ENCODE data around the gene NDUFV2.

Gene NDUFV2

DNA sequence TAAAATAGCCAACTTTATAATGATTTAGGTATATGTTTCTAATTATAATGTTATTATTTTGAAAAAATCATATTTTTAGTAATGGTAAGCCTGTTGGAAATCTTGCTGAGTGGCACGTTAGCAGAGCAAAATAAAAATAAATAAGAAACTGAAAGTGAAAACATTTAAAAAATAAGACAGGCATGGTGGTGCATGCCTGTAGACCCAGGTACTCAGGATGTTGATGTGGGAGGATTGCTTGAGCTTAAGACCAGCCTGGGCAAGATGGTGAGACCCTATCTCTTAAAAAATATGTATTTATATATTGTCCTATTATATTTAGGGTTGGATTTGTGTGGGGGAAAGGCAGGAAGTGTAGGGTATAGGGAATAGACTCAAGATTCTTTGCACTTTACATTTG is 18.3 kb downstream of the NDUFV2 start:
- DNase-seq = no peak

DNA sequence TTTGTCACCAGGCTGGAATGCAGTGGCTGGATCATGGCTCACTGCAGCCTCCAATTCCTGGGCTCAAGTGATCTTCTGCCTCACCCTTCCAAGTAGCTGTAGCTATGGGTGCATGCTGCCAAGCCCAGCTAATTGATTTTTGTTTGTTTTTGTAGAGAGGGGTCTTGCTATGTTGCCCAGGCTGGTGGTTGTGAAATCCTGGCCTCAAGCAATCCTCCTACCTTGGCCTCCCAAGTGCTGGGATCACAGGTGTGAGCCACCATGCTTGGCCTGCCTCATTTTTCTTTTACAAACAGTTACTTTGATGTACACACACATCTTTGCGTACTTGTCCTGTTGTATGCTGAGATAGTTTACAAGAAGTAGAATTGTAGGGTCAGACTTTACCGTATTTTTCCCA is 21.0 kb downstream of the NDUFV2 start:
- DNase-seq = no peak

DNA sequence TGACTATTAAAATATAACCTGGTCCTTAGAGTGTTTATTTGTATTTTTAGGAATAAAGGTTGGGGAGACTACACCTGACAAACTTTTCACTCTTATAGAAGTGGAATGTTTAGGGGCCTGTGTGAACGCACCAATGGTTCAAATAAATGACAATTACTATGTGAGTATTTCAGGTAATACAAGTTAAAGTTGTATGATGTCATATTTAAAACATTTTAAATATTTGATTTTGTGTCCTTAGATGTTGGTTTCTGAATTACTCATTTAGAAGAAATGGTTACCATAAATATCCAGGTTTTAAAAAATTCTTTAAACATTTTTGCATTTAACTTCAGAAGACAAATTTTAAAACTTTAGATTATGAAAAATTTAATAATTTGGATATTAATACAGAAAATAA is 22.3 kb downstream of the NDUFV2 start:
- no peak for DNase-seq

DNA sequence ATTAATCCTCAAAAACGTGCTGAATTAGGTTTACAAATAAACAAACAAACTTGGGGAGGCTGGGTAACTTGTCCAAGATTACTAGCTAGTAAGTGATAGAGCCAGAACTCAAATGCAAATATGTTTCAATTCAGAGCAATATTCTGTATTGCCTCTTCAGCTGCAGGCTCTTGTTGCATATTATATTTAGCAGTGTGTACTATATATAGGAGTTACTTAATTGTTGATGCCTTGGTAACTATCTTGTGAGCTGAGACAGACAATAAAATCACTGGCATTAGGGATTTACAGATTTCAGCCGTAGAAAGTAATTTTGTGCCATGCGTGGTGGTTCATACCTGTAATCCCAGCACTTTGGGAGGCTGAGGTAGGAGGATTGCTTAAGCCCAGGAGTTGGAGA is 23.8 kb downstream of the NDUFV2 start:
- no peak for DNase-seq

DNA sequence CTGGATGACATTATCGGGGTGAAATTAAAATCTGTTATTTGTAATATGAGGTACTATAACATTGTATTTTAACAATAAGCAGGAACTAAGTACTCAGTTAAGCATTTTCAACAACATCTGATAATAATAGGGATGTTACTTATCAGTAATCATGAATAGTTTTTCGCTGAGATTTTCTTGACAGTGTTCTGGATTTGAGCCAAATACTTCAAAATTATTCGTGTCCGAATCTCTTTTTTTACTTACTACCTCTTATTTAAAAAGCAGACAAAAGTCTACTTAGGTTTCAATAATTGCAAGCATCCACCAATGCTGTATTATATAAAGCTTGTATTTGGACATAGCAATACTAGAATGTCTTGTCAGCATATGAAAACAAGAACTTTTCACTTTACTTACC is 27.7 kb downstream of the NDUFV2 start:
- DNase-seq = no peak

DNA sequence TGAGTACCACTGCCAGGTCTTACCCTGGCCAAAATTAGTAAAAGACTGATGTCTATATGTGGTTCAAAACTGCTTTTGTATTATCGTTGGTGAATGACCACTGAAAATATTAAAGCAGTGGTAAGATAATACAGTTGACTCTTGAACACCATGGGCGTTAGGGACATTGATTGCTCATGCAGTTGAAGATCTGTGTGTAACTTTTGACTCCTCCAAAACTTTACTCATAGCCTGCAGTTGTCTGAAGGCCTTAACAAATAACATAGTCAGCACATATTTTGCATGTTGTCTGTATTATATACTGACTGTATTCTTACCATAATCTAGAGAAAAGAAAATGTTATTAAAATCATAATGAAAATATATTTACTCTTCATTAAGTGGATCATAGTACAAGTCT is 28.3 kb downstream of the NDUFV2 start:
- DNase-seq = no peak

DNA sequence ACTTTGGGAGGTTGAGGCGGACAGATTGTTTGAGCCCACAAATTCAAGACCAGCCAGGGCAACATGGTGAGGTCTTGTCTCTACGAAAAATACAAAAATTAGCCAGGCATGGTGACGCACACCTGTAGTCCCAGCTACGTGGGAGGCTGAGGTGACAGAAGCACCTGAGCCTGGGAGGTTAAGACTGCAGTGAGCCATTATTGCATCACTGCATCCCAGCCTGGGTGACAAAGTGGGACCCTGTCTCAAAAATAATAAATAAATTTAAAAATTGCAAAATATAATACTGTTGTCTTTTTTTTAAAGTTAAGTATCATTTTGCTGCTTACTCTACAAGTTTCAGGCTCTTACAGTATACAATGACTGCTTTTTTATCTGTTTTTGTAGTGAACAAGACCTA is 30.1 kb downstream of the NDUFV2 start:
- DNase-seq = no peak

DNA sequence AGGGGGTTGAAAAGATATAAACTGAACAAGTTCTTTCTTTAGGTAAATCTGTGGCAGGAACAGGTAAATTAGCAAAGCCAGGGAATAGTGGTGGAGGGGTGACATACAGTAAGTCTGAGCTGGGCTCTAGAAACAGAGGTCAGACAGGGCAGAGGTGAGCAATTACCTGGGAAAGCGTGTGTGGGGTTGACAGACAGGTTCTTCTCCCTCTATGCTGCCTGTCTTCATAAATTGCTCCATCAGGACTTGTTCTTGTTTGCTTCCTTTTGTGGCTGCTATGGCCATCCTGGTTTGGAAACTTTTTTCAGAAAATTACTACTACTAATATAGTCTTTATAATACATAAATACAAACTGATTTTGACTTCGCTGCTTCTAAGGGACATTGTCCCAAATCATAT is 30.7 kb downstream of the NDUFV2 start:
- no peak for DNase-seq

DNA sequence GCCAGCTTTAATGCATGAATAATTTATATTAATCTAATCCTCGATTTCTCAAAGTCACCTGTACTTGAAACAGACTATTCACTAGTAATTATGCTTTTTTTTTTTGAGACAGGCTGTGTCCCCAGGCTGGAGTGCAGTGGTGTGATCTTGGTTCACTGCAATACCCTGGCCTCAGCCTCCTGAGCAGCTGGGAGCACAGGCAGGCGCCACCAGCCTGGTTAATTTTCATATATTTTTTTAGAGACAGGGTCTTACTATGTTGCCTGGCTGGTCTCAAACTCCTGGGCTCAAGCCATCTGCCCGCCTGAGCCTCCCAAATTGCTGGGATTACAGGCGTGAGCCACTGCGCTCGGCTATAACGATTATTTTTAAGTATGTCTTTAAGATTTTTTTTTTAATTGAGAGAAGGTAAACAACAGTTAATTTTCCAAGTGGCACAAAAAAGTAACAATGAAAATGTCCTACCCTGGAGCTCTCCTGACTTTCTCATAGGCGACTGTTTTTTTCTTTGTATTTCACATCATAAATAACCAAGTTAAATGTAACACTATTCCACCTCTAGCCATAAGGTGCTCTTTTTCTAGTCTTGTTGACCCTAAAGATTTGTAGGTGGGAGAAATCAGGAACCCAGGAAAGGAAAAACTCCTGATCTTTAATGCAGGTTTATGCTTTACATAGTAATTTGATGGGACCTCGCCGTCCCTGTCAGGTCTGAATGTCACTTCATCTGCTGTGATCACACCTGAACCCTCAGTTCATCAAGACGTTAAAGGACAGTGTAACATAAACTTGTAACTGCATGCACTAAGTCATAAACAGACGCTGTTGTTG is 32.8 kb downstream of the NDUFV2 start:
- no peak for DNase-seq

DNA sequence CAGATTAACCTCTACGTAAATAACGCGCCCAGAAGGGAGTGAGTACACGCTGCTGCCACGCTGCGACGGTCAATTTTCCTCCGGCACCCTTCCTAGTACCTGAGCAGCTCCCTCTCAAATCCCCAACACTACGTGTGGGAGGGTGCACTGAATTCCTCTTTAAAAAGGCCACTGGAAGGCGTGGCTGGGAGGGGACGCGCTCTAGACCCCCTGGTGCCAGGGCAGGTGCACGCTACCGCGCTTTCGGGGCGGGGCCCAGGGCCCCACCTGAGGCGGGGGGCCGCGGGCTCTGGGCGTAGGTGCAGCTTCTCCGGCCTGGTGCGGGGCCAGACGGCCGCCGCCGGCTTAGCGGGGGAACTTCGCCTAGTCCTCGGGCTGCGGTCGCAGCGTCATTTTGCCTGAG is 33.4 kb downstream of the NDUFV2 start:
- DNase-seq = no peak

DNA sequence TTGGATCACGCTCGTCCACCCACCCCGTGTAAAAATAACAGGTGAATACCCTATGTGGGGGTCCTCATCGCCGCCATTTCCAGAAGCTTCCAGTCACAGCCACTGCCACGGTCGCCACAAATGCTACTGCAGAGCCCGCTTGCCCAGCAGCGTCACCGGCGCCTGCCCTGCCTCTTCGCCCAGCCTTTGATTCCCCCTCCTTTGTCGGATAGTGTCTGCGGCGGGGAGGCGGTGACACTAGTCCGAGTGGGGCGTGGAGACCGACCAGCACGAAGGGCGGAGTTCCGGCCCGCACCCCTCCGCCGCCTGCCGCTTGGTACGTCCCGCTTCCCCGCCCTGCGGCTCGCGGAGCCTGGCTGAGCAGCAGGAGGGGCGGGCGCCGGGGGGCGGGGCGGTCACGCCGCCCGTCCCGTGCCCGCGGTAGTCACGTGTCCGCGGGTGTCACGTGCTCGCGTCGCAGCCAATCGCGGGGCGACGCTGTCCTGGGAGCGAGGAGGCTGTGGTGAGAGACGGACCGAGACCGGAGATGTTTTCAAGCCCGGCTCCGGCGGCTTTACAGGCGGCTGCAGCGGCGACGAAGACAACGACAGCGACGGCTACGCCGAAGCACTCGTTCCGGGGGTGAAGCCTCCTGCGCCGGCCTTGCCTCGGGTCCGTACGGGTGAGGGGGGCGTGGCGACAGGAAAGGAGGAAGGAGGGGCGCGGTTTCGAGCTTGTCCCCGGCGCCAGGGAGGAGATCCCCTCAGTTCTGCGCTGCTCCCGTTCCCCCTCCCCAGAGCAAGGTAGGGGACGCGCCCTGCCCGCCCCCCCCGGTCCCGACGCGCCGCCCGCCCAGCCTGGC is 34.0 kb downstream of the NDUFV2 start, which contains the start of gene ANKRD12:
ANKRD12 (plus strand) TSS at position 467 of the 841 bp plus-strand sequence. CDS start 45,652 bp downstream, outside the sequence.
- DNase-seq = peak; percentile 99

DNA sequence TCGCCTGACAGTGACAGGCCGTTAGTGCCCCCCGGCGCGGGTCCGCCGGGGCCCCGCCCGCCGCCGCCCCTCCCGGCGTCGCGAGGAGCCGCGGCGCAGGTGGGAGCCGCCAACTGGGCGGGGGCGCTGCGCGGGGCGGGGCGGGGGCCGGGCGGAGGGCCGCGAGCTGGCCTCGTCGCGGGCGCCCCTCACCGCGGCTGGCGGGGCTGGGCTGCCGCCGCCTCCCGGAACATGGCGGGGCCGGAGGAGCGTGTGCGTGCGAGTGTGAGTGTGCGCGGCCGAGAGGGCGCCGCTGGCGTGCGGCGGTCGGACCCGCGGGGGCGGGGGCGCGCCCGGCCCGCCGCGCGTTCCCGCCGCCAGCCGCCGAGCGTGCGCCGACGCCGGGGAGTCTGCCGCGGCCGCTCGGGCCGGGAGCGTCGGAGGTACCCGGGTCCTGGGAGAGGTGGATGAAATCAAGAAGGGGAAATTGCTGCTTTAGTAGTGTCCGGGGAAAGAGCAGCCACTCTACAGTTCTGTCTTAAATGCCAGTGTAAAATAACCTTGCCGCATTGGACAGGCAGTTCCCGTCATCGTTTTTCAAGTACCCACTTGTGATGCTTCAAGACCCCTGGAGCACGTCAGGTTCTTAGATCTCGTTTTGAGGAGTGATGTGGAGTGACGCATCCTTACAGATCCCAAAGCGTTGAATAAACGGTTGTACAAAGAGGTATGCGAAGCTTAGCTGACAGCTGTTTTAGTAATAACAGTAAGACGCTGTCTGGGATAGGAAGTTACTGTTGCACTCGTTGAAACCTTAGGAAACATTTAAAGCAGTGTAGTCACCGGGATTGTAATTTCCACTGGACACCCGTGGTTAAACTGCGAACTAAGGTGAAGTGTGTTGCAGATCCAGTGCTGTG is 34.9 kb downstream of the NDUFV2 start:
- peak; percentile 80 for DNase-seq

DNA sequence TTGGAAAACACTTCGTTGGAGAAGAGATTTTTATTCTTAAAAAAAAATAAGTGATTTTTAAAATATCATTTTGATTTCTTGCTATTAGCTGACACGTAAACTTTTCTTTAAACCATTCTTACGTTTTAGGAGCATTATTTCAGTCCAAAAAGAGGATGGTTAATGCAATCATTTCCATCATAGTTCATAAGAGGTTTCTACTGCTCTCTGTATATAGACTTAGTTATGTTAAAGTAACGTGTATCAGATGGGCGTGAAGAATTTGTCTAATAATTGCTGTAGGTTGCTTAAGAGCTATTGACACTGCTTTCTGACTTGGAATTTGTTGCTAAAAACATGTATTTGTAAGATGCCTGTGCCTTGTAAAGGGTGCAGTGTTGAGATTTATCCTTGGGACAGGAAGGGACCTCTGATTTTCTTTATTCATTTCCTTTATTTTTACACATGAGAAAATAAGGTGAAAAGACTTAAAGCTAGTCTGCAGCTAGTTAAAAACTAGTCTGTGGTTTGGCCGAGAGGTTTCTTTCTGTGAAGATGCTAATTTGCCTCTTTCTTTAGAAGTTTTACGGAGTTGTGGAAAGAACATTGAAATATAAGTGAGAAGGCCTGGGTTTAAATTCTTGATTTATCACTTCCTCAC is 37.0 kb downstream of the NDUFV2 start:
- DNase-seq = no peak

DNA sequence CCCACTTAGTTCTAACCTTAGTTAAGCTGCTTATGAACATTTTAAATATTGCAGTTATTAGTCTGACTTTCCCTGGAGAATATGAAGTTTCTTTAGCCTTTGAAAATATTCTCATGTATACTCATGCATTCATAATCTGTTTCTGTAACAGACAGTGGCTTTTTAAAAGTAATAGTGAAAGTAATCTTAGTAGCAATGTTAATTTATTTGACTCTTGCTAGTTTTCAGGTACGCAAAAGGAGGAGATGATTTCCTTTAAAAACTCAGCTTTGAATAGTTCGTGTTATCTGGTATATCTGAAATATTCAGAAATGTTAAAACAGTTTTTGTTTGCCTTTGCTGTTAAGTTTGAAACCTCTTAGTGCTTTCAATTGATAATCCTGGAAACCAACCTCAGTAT is 37.9 kb downstream of the NDUFV2 start:
- no peak for DNase-seq

DNA sequence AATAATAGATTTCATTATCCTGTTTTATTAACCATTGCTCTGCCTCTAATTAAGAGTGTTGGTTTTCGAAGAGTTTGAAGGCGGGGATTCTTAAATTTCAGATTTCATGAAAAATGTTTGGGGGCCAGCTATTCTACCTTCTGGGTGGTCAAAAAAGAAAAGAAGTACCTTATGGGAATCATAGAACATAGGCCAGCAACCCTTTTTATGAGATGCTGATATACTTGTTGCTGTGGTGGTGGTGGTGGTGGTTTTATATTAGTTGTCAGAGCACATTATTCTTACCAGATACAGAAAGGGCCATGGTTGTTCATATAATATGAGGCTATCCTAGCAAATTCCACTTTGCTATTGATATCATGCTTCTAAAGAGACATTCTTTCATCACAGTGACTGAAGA is 38.5 kb downstream of the NDUFV2 start:
- no peak for DNase-seq

DNA sequence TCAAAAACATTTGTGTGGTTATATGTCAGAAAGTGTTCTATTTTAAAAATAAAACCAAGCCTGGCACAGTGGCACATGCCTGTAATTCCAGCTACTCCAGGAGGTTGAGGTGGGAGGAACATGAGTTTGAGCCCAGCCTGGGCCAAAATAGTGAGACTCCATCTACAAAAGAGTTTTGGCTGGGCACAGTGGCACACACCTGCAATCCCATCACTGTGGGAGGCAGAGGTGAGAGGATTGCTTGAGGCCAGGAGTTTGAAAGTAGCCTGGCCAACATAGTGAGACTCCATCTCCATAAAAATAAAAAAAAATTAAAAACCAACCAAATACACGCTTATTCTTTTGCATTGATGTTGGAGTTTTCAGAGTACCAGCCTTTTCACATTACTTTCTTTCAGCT is 43.7 kb downstream of the NDUFV2 start:
- DNase-seq = no peak

DNA sequence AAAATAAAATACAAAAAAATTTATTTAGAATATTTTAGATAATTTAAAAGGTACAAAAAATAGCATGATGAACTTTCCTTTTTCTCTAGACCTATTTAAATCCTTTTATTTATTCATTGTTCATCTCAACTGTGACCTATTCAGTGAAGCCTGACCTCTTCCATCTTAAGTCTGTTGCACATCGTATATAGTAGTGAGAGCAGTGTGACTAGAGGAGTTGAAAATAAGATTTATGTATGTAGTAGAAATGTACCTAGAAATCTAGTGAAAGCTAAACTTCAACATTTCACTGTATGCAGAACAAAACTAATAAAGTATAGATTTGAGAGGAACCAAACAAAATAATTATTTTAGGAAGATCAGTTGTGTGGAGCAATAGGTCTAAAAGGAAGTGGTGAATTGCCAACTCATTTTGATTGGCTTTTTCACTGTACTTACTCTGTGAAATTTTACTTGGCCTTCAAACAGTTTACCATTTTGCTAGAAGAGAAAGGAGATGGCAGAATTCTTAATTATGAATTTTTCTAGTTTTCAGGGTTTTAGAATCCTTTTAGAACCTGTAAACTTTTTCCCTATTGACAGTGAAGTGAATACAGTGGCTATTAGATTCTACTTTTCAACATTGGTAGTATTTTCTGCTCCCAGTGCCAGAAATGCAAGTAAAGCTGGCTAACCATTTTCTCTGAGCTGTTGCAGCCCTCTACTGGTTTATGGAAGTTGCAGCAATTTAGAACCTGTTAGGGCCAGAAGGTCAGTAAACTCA is 45.1 kb downstream of the NDUFV2 start:
- peak; percentile 50 for DNase-seq

DNA sequence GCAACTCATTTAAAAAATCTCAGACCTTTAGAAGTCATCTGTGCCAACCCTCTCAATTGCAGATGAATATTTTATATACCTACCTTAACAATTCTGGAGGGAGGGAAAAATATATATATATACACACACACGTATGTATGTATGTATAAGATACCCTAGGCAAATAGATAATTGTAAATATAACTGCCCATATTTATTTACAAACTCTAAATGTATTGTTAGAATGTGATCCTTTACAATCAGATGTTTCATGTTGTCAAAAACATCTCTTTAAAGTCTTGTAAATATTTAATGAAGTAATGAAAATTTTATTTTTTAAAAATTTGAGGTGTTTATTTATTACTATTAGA is 45.7 kb downstream of the NDUFV2 start:
- DNase-seq = no peak

DNA sequence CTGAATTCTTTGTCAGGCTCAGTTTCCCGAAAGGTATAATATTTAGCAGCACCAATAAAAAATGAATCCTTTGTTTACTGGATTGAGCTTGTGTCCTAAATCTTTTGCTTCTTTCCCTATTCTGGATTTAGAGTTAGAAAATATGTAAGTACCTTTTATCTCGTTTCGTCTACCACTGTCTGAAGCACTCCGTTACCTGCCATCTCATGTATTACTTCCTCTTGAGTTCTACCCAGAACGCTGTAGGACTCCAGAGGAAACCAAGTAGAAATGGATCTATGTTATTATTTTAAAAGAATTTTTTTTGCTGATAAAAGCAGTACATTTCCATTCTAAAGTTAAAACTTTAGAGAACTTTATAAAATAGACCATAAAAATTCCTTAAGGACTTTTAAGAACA is 47.6 kb downstream of the NDUFV2 start:
- no peak for DNase-seq

DNA sequence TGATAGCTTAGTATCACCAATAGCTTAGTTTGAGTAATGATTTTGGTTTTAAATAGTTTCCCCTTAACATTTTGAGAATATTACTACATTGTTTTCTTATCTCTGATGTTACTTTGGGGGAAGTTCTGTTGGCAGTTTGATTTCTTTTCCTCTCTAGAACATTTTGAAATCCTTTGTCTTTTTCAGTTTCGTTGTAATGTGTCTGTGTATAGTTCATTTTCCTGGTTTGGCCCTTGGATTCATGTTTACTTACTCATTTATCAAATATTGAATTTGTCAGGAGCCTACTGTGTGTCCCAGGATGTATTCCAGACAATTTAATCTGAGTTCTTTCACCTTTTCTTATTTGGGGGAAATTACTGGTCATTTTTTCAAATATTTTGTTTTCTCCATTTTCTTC is 50.8 kb downstream of the NDUFV2 start:
- no peak for DNase-seq

DNA sequence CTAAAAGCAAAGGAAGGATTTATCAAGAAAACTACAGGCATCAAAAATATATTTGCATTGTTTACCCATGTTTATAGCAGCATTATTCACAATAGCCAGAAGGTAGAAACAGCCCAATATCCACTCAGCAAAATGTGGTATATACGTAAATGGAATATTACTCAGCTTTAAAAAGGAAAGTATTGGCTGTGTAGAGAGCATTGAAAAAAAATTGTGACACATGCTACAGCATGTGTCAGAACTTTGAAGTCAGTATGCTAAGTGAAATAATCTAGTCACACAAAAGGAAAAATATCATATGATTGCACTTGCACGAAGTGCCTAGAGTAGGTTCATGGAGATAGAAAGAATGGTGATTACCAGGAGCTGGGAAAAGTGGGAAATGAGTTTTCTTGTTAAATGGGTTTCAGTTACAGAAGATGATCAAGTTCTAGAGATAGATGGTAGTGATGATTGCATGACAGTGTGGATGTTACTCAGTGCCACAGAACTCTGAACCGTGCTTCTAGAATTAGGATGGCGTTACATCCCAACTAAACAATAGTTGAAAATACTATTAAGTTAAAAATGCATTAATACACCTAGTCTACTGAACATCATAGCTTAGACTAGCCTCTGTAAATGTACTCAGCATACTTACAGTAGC is 54.2 kb downstream of the NDUFV2 start:
- no peak for DNase-seq
